ENCODE data around the gene BABAM2. TPM values are rescaled to one million over a fixed set of nuclear protein-coding genes. Genes with fewer than 3 reads are reported as not detected.

The BABAM2 gene
- polyA plus RNA-seq, 1 experiment = 32.6 TPM

GRCh38 chr2:27914805-27915175 is 24.3 kb downstream of the BABAM2 start:
- POLR2A ChIA-PET = no interaction called here
- H3K4me3 ChIP-seq (ENCODE audit: low read depth, low read length) = no peak overlapping the region
- TF ChIP-seq, protein P1, sequence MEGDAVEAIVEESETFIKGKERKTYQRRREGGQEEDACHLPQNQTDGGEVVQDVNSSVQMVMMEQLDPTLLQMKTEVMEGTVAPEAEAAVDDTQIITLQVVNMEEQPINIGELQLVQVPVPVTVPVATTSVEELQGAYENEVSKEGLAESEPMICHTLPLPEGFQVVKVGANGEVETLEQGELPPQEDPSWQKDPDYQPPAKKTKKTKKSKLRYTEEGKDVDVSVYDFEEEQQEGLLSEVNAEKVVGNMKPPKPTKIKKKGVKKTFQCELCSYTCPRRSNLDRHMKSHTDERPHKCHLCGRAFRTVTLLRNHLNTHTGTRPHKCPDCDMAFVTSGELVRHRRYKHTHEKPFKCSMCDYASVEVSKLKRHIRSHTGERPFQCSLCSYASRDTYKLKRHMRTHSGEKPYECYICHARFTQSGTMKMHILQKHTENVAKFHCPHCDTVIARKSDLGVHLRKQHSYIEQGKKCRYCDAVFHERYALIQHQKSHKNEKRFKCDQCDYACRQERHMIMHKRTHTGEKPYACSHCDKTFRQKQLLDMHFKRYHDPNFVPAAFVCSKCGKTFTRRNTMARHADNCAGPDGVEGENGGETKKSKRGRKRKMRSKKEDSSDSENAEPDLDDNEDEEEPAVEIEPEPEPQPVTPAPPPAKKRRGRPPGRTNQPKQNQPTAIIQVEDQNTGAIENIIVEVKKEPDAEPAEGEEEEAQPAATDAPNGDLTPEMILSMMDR (IDR thresholded peaks at IDR 0.05; ENCODE audit: insufficient read depth, low read depth, low read length) = no peak
- H3K36me3 ChIP-seq (ENCODE audit: control insufficient read depth, insufficient read depth, low read length) = no peaks in the 10 kb centered on the region
- H3K27me3 ChIP-seq (ENCODE audit: control insufficient read depth, insufficient read depth, low read length) = no peaks in the 10 kb centered on the region
- DNase-seq (ENCODE audit: low read depth) = no peak
- CTCF ChIA-PET = no interaction called here

DNA sequence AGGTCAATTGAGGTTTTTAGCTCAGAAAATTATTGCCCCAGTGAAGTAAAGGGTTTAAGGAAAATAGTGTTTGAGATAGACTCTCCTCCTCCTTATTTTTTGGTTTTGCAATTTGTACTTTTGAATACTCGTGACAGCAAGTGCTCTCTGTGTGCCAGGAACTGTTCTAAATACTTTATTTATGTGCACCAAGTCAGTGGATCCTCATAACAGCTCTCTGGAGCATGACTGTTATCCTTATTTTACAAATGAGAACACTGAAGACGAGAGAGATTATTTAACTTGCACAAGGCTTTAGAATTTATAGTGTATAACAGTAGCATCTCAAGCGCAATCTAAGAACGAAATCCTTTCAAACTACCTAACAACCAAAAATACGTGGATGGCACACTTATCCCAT is 24.7 kb downstream of the BABAM2 start:
- no peak for DNase-seq (ENCODE audit: low read depth)
- Histone ChIP-seq H3K36me3 (ENCODE audit: control insufficient read depth, insufficient read depth, low read length) (no peaks in the 10 kb centered on the region), H3K4me3 (ENCODE audit: low read depth, low read length) (no peak overlapping the region), H3K27me3 (ENCODE audit: control insufficient read depth, insufficient read depth, low read length) (no peaks in the 10 kb centered on the region)
- CTCF ChIA-PET = no interaction called here
- POLR2A ChIA-PET = no interaction called here
- TF ChIP-seq, protein P1 (IDR thresholded peaks at IDR 0.05; ENCODE audit: insufficient read depth, low read depth, low read length) = no peak

GRCh38 chr2:27915874-27916273 is 25.3 kb downstream of the BABAM2 start:
- Histone ChIP-seq H3K27me3 (ENCODE audit: control insufficient read depth, insufficient read depth, low read length) (no peaks in the 10 kb centered on the region), H3K36me3 (ENCODE audit: control insufficient read depth, insufficient read depth, low read length) (no peaks in the 10 kb centered on the region), H3K4me3 (ENCODE audit: low read depth, low read length) (no peak overlapping the region)
- ChIA-PET POLR2A (no interaction called here), CTCF (no interaction called here)
- TF ChIP-seq, protein P1 (IDR thresholded peaks at IDR 0.05; ENCODE audit: insufficient read depth, low read depth, low read length) = no peak
- DNase-seq (ENCODE audit: low read depth) = no peak

DNA sequence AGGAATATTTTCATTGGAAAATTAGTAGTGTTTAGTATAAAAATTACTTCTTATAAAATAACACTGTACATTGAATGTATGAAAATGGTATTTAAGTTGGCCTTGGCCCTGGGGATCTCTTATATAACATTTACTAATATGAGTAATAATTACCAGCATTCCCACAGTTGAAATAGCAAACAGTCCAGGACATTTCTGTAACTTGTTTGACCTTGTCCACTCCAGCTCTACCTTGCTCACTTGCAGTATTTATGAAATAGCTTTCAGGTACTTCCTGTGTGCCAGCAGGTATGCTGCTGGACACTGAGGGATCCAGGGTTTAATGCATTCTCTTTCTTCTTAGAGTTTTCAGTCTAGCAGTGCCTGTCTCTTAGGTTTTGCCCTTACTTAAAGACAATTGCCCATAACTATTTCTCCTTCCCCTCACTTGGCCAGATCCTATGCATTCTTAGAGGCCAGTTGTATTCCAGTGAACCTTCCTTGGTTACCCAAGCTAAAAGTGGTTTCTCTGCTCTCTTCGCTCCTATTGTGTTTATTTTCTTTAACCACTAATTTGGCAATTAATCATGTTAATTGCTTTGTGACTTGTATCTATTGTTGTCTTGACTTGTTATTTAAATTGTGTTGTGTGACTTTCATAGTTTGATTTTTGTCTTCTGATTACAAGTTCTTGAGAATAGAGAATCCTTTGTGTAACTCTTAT is 25.9 kb downstream of the BABAM2 start:
- no peaks in the 10 kb centered on the region for H3K36me3 ChIP-seq (ENCODE audit: control insufficient read depth, insufficient read depth, low read length)
- H3K27me3 ChIP-seq (ENCODE audit: control insufficient read depth, insufficient read depth, low read length) = no peaks in the 10 kb centered on the region
- TF ChIP-seq, protein P1 (IDR thresholded peaks at IDR 0.05; ENCODE audit: insufficient read depth, low read depth, low read length) = no peak
- ChIA-PET POLR2A (no interaction called here), CTCF (no interaction called here)
- DNase-seq (ENCODE audit: low read depth) = no peak
- no peak overlapping the region for H3K4me3 ChIP-seq (ENCODE audit: low read depth, low read length)

GRCh38 chr2:27920148-27920885 is 29.8 kb downstream of the BABAM2 start:
- Histone ChIP-seq H3K36me3 (ENCODE audit: control insufficient read depth, insufficient read depth, low read length) (no peaks in the 10 kb centered on the region), H3K27me3 (ENCODE audit: control insufficient read depth, insufficient read depth, low read length) (no peaks in the 10 kb centered on the region), H3K4me3 (ENCODE audit: low read depth, low read length) (no peak overlapping the region)
- TF ChIP-seq, protein P1 (IDR thresholded peaks at IDR 0.05; ENCODE audit: insufficient read depth, low read depth, low read length) = no peak
- DNase-seq (ENCODE audit: low read depth) = no peak
- POLR2A ChIA-PET = no interaction called here
- CTCF ChIA-PET = no interaction called here

All from BJ (cell line).